Tongue (tissue), 2 donors: ENCODE data around the gene FSD1L. TPM values are rescaled to one million over a fixed set of nuclear protein-coding genes. Genes with fewer than 3 reads are reported as not detected.
"Not testable (repeated sequence)": the region's sequence is repeated elsewhere in the genome, so short reads cannot be mapped to it uniquely, and the experiment has no call there.

ENCODE experiments used
- DNase-seq: peaks from one replicate; pipeline ENCODE4 v3.0.0-alpha.2; 2015
- total RNA-seq: library from RNA; depleted of rRNA; stranded (reverse); fragments of >200 nt; gene quantifications from one replicate; pipeline ENCODE4 v1.2.3, GENCODE V29; 2014

The FSD1L gene
- total RNA-seq, 1 donor from 2014 or later: 28.2 TPM

DNA sequence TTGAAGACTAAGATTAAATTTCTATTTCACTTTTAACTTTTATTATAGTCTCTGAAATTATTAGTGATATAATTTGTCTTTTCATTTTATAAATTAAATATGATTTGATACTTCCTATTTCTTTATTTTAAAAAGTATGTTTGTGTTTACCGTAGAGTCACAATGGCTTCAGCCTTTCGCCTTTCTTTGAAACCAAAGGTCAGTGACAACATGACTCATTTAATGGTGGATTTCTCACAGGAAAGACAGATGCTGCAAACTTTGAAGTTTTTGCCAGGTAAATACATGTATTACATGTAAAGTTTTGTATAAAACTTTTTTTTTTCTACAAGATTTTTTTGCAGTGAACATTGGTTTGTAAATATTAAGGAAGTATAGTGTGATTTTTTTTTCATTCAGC lies 36.4 kb downstream of the FSD1L start:
- DNase-seq: no peak

DNA sequence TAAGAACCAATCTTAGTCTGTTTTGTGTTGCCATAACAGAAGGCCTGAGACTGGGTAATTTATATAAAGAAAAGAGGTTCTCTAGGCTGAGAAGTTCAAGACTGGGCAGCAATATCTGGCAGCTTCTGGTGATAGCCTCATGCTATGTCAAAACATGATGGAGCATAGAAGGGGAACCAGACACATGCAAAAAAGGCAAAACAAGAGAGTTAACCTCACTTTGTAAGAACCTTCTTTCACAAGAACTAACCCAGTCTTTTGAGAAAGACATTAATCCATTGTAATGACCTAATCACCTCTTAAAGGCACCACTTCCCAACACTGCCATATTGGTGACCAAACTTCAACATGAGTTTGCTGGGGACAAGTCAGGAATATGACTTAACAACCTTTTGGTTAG lies 37.3 kb downstream of the FSD1L start:
- no peak for DNase-seq

DNA sequence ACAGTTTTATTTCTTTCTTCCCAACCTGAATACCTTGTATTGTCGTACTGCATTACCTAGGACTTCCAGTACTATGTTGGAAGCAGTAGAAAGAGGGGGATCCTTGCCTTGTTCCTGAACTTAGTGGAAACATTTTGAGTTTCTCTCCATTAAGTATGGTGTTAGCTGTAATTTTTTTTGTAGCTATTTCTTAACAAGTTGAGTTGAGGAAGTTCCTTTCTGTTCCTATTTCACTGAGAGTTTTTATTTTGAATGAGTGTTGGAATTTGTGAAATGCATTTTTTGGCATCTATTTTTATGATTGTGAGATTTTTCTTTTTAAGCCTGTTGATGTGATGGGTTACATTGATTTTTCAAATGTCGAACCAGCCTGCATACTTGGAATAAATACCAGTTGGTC lies 49.0 kb downstream of the FSD1L start:
- no peak for DNase-seq

DNA sequence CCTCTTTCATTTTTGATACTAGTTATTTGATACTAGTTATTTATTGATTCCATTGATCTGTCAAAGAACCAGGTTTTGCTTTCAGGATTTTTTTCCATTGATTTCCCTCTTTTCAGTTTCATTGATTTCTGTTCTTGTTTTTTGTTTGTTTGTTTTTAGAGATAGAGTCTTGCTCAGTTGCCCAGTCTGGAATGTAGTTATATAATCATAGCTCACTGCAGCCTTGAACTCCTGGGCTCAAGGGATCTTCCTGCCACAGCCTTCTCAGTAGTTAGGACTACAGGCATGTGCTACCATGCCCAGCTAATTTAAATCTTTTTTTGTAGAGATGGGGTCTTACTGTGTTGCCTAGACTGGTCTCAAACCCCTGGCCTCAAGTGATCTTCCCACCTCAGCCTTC lies 49.9 kb downstream of the FSD1L start:
- DNase-seq: no peak

DNA sequence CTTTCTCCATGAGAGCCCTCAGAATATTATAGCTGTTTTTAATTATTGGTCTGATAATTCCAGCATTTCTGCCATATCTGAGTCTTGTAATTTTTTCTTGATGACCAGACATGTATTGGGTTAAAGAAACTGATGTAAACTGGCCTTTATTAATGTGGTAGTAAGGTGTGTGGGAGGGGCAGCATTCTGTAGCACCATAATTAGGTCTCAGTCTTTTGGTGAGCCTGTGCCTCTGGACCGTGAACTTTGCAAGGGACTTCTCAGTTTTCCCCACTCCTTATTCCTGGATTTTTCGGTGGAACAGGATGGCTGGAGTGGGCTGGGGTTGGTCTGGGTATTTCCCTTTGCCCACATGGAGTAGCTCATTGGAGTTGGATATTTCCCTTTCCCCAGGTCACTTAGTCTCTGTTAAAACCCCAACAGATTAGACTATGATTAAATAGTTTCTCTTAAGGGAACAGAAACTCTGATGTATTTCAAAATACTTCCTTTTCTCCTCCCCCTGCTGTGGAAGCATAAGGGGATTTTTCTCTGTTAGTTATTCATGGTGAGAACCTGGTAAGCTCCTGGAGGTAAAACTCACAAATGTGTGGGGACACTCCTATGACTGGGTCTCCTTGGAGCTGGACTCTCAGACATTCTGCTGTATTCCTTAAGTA lies 52.4 kb downstream of the FSD1L start:
- no peak for DNase-seq

DNA sequence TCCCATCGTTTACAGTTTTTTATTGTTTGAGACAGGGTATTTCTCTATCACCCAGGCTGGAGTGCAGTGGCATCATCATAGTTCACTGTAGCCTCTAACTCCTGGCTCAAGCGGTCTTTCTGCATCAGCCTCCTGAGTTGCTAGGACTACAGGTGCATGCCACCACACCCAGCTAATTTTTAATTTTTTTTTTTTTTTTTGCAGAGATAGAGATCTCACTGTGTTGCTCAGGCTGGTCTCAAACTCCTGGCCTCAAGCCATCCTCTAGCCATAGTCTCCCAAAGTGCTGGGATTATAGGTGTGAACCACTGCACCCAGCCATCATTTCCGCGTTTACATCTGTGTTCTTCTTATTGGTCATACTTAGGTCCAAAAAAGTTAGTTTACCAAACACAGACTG lies 53.6 kb downstream of the FSD1L start:
- DNase-seq: no peak

DNA sequence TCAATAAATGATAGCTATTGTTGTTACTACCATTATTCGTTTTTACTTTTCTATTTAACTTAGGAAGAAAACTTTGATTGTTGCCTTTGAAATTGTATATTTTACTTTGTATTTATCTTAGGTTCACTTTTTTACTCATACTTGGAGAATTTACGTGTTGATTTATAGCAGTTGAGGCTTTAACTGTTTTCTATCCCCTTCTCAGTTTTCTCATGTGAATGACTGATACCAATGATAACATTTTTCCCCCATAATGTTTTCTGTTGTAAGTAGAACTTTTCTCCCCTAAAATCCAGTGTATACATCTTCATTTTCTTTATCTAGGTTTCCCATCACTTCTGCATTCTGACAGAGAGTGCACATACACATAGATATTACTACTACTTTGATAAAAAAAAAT lies 54.4 kb downstream of the FSD1L start:
- no peak for DNase-seq

DNA sequence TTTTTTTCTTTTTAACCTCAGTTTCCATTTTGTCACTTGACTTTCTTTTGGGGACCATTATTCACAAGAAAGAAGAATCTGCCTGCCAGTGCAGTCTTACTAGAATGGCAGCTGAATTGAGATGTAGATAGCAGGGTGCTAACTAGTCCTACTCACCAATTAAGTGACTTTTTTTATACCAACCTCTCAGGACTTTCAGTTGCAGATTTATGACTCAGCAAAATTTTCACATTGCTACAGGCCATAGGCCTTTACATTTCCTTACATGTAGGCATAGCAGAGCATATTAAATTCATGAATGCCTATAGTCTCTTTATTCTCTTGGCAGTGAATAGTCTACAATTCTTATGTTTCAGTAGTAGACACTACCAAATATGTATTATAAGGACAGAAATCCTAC lies 56.0 kb downstream of the FSD1L start:
- DNase-seq: no peak

DNA sequence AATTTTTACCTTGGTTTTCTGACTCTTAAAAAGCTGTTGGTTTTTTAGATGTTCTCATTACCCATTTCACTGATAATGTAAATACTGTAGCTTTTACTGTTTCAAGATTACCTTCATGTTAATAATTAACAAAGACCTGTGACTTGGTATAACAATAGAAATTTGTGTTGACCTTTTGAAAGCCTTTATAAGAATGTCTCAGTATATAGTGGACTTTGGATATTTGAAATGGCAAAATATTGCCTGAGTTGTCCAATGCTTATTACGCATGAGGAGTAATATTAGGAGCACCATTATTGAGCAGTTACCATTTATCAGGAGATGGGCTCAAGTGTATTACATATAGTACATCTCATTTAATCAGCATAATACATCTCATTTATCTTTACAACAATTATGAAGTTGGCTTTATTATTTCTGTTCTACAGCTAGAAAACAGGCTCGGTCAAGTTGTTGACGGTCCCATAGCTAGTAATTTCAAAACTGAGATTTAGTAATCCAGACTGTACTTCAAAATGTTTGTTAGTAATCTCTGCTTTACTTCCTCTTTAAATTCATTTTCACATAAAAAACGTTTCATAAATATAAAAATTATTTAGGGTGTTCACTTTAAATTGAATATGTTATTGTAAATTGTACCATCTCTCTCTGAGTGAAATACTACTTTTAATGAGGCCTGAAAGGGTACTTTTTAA lies 59.4 kb downstream of the FSD1L start:
- DNase-seq: no peak

DNA sequence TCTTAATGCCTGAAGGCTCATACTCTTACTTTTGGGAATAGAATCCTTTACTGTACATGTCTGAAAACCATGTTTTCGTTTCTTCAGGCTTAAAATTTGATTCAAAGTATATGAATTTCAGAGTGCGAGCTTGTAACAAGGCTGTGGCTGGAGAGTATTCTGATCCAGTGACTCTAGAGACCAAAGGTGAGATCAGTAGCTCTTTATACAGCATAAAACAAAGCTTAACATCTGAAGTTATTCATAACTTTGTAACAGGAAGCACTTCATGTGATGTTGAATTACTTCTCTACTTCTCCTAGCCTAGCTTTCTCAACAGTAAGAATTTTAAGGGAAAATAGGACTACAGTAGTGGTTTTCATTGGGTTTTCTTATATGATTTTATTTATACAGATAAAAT lies 60.7 kb downstream of the FSD1L start:
- no peak for DNase-seq

DNA sequence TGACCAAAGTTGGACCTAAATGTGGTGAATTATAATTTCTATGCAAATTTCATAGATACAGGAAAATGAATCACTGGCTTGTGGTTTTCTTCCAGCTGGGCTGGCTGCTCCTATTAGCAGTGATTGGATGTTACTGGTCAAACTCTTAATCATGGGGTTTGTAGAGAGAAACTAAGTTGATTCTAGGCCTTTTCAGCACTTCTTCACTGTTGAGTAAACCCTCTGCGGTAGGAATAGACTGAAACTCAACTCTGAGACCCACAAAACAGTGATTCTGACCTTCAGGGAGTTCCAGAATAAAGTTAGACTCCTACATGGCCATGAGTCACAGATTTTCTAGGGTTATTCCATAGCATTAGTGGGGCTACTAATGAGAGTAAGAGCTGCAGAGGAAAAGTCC lies 62.2 kb downstream of the FSD1L start:
- no peak for DNase-seq

DNA sequence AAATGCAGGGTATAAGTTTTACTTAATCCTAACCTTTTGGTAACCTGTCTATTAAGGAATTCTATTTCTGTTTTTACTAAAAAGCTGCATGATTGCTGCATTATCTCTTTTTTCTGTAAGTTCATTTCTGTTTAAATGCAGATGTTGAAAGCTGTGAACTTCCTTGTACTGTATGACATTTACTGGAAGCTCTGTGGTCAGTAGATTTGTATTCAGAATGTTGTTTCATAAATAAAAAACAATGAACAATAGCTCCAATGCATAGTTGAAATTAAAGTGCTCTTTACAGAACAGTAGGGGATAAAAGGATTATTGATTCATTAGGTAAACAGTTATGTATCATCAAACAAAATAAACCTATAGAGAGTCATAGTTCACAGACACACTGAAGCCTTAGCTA lies 63.6 kb downstream of the FSD1L start:
- DNase-seq: no peak

DNA sequence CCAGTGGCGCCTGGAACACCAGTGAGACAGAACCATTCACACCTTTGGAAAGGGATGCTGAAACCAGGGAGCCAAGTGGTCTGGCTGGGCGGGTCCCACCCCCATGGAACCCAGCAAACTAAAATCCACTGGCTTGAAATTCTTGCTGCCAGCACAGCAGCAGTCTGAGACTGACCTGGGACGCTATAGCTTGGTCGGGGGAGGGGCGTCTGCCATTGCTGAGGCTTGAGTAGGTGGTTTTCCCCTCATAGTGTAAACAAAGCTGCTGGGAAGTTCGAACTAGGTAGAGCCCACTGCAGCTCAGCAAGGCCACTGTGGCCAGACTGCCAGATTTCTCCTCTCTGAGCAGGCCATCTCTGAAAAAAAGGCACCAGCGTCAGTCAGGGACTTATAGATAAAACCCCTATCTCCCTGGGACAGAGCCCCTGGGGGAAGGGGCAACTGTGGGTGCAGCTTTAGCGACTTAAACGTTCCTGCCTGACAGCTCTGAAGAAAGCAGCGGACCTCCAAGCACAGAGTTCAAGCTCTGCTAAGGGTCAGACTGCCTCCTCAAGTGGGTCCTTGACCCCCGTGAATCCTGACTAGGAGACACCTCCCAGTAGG lies 68.1 kb downstream of the FSD1L start:
- DNase-seq: no peak

DNA sequence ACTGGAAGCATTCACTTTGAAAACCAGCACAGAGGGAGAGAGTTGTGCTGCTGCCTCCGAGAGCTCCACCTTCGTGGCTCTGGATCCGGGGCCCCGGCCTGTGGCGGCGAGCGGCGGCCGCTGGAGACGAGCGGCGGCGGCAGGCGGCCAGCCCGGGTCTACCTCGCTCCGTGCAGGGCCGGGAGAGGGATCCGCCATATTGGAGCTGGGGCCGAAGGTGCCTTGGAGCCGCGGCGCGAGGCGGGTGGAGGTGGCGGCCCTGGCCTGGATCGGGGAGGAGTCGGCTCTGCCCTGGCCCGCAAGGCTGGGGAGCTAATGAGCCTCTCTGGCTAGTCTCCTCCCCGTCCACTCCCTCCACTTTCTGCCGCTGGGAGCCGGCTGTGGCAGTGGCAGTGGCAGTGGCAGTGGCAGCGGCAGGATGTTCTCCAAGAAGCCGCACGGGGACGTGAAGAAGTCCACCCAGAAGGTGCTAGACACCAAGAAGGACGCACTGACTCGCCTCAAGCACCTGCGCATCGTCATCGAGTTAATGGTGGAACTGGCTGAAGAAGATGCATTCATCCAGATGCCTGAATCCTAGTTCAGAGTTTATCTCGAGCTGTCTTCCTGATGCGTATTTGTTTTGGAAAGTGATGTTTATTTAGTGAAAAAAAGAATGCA lies 72.0 kb downstream of the FSD1L start:
- not testable (repeated sequence) for DNase-seq

DNA sequence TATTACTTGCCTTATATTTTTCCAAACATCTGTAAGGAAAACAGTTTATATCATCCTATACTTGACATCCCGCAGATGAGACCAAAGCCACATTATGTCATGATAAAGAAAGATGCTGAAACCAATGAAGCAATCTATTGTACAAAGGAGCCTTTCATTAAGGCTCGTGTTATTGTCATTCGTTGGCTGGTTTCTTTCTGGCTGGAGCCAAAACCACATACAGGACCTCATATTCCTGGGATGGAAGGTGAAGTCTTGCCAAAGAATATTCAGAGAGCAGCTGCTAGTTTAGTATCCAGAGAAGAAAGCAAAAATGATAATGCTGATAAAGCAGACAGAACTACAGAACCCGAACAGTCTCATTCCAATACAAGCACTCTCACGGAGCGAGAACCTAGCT lies 73.2 kb downstream of the FSD1L start:
- not testable (repeated sequence) for DNase-seq

DNA sequence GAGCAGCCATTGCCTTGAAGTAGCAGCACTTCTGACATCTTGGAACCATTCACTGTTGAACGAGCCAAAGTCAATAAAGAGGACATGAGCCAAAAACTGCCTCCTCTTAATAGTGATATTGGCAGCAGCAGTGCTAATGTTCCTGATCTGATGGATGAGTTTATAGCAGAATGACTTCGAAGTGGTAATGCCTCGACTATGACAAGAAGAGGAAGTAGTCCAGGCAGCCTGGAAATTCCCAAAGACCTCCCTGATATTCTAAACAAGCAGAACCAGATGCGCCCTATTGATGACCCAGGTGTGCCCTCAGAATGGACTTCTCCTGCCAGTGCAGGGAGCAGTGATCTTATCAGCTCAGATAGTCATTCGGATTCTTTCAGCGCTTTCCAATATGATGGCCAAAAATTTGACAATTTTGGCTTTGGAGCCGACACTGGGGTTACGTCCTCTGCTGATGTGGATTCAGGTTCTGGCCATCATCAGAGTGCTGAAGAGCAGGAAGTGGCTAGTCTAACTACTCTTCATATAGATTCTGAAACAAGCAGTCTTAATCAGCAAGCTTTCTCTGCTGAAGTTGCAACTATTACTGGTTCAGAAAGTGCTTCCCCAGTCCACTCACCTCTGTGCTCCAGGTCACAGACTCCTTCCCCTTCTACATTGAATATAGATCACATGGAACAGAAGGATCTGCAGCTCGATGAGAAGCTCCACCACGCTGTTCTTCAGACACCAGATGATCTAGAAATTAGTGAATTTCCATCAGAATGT lies 75.0 kb downstream of the FSD1L start:
- not testable (repeated sequence) for DNase-seq

DNA sequence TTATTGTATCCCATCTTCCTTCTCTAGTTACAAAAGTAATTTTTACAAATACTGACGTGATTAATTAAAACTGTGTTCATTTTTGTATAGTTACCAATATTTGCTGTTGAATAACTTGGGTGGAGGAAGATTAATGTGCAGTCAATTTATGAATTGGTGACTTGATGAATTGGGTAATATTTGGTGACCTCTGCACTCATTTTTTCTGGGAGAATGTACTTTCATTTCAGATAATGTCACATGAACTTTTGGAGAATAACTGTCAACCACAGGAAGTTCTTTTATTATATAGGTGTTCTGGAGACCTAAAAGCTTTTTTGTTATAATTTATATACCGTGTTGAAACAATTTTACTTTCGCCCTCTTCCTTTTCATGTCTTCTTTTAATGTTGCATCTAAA lies 83.7 kb downstream of the FSD1L start:
- DNase-seq: no peak

DNA sequence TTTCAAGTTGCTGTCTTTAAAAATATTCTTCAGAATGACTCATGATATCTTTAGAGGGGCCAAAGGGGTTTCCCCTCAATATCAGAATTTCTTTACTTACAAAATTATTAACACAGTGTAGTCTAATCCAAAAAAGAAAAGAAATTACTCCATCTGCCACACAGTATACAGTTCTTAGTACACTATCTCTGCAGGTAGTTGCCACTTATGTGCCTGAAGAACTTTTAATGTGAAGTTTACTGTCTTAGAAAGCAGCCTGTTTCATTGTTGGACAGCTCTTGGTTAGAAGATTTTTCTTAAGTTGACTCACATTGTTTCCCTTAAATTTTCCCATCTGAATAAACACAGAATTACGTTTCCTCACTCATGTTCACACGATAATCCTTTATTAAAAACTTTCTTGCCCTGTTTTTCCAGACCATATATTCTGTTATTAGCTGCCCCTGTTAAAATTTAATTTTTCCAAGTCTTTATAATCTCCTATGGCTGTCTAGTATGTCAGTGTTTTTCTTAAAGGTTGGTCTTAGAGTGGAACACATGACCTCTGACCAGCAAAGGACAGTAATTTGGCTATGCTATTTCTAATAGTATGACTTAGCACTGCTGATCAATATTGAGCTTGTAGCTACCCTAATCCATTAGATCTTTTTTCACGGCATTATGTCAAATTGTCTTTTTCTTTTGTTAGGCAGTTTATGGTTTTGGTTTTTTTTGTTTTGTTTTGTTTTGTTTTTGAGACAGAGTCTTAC lies 88.3 kb downstream of the FSD1L start:
- DNase-seq: no peak

DNA sequence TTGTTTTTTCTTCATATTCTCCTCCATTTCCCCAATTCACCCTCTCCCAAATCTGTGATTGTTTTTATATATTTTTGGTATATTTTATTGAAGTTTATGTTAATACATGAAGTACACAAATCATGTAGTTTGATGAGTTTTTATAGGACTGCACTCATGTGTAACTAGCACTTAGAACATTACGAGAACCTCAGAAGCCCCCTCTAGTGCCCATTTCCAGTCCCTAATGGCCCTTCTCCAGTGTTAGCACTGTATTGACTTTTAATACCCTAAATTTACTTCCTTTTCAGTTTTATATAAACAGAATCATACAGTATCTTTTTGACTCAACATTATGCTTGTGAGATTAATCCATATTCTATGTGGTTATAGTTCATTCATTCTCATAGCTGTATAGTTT lies 91.6 kb downstream of the FSD1L start:
- DNase-seq: no peak

DNA sequence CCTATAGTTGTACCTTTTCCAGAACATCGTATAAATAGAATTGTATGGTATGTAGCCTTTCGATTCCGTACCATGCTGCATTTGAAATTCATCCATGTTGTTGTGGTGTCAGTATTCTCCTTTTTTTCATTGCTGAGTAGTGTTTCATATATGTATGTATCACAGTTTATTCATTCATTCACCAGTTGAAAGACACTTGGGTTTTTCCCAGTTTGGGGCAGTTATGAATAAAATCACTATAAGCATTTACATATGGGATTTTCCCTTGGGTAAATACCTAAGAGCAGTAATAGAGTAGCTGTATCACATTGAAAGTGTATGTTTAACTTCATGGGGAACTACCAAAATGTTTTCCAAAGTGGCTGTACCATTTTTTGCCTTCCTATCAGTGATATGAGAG lies 94.0 kb downstream of the FSD1L start:
- no peak for DNase-seq

DNA sequence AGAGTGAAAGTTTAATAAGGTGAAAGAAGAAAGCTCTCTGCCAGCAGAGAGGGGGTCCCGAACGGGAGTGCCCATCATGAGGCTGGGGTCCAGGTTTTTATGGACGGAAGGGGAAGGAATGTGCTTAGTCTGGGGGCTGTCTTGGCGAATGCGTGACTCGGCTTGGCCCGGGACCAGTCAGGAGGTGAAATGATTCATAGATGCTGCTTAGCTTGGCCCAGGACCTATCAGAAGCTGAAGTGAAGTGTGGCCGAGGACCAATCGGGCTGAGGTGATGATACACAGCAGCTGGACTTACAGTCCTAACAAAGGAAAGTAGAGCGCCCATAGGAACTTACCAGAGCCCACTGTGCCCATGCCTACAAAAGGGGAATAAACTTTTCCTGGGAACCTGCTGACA lies 106.2 kb downstream of the FSD1L start:
- DNase-seq: no peak
